Central memory CD4-positive, alpha-beta T cell (primary cell): ENCODE results near the gene IRF8.
A peak's percentile ranks its signal among the peaks of the same experiment; 100 is the strongest.

Experiments
- DNase-seq: peaks from one replicate; pipeline ENCODE4 v3.0.0; 2022

Gene IRF8

DNA sequence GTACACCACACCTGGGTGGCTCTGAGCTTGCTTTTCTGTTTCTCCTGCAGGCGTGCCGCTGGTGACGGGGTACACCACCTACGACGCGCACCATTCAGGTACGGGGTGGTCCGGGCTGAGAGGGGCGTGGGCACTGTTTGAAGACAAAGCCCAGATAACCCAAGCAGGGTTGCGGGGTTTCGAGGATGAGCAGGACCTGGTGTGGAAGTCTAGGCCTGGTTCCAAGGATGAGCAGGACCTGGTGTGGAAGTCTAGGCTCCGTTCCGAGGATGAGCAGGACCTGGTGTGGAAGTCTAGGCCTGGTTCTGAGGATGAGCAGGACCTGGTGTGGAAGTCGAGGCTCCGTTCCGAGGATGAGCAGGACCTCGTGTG is 15.4 kb downstream of the IRF8 start:
- DNase-seq: no peak

DNA sequence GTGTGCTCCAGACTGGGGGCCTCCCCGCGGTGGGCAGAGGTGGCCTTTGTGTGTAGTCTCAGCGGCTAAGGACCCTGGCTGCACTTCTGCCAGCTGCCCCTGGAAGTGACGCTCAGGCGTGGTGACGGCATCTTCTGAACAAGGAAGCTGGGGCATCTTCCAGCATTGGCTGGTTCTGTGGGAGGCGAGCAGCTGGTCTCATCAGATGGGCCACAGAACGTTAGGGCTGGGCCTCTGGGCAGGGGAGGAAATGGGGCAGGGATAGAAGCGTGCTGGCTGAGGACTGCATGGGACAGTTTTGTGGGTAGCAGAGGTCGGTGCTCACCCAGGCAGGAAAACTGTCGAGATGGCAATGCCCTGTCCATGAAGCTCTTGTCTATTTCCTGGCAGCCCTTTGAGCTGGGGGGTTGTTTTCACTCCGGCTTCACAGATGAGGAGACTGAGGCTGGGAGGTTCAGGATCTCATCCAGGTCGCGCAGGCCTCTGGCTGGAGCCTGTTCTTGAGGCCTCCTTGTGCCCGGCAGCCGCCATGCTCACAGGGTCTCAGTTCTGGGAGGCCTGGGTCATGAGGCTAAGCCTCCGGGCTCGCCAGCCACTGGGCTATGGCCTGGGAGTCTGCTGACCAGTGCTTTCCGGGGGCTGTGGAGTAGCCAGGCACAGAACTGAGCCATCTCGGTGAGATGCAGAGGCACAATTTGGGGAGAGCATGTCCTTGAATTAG is 16.3 kb downstream of the IRF8 start:
- no peak for DNase-seq

DNA sequence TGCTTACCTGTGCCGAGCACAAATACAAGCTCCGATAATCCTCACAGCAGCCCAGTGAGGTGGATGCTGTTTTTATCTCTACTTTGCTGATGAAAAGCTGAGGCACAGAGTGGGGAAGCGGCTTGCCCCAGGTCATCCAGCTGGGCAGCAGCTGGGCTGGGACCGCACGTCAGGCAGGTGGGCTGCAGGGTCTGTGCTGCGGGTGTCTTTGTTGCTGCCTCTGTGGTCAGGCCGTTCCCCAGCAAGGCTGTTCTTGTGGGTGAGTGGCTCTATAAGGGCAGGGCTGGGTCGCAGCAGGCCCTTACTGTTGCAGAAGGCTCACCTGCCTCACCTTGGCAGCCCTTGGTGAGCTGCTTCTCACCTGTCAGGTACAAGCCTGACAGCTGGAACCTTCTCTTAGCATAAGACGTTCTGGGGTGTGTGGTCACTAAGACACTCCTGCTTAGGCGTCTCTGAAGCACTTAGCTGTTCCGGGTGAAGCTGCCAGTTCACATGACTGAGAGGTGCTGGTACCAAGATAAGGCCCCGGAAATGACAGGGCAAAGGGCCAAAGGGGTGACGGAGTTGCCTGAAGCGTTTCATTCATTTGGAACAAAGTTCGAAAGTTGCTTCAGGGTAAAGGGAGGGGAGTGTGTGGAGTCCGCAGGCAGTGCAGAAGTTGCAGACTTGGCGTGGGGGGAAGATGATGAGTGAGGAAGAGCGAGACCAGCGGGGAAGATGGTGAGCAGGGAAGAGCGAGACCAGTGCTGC is 17.4 kb downstream of the IRF8 start:
- DNase-seq: no peak

DNA sequence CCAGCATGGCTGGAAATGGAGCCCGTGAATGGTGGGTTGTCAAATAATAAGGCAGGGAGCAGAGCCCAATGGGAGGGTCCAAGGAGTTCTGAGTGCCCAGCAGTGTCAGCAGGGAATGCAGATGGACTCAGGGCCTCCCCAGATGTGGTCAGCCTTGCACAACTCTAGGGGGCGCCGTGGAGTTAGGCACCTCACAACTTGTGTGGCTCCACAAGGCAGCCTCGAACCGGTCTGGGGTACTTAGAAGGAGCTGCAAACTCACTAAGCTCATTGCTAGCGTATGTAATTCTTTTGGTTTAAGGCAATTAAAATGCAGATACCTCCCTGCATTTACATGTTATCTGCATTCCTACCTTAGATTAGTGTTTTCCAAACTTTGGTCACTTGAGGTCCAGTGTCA is 18.1 kb downstream of the IRF8 start:
- DNase-seq: no peak

DNA sequence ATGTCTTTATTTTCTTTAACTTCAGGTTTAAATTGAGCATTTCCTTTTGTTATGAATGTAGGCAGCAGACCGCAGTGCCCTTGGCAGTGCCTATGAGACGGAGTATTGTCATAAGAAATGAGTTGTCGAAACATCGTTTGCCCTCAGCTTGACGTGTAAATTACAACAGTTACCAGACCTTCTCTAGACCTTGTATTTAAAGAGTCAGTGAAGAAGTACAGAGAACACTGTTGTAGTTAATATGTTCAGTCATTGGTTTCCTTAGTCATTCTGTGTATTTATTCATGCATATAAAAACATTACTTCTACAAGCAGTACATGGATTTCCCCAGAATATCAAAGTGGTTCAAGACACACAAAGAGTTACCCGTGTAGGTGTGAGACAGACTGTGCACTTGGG is 19.0 kb downstream of the IRF8 start:
- DNase-seq: no peak

DNA sequence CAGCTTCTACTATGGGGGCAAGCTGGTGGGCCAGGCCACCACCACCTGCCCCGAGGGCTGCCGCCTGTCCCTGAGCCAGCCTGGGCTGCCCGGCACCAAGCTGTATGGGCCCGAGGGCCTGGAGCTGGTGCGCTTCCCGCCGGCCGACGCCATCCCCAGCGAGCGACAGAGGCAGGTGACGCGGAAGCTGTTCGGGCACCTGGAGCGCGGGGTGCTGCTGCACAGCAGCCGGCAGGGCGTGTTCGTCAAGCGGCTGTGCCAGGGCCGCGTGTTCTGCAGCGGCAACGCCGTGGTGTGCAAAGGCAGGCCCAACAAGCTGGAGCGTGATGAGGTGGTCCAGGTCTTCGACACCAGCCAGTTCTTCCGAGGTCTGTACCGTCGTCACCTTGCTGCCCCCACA is 19.5 kb downstream of the IRF8 start:
- no peak for DNase-seq

DNA sequence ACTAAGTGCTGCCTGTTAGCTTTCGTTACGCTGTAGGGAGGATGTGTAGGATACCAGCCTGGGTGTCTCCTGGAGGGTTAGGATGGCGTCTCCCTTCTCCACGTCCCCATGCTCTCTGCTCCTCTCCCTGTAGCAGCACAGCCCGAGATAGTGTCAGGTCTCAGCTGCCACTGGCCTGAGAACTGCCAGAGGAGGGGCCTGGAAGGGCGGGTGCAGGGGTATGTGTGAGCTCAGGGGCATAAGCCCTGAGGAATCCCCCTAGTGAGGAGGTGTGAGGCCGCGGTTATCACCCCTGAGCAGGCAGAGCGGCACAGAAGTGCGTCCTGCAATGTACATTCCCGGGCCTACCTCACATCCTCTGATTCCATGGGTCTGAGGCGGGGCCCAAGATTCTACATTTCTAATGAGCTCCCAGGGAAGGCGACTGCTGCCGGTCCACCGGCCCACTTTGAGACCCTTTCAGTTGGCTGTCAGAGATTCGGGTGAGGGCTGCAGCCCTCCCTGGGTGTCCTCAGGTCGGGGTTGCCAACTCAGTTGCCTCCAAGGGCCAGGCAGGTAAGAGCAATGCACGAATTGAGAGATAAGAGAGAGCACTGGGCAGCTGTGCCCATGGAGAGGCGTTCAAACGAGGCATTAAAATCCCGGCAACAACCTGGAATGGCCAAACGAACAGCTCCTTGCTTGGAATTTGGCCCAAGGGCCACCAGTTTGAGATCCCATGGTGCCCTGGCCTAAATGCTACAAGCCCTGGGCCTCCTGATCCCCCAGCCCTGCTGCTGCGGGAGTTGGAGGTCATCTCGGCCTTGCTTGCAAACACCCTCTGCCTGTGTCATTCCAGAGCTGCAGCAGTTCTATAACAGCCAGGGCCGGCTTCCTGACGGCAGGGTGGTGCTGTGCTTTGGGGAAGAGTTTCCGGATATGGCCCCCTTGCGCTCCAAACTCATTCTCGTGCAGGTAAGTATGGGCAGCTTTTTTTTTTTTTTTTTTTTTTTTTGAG is 20.6 kb downstream of the IRF8 start:
- DNase-seq: no peak

DNA sequence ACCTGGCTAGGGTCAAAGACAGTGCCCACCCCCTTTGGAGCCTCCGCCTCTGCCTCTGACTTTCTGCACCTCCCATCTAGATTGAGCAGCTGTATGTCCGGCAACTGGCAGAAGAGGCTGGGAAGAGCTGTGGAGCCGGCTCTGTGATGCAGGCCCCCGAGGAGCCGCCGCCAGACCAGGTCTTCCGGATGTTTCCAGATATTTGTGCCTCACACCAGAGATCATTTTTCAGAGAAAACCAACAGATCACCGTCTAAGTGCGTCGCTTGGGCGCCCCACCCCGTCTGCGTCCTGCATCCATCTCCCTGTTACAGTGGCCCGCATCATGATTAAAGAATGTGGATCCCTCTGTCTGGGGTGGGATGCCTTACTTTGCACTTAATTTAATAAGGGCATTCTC is 22.1 kb downstream of the IRF8 start:
- DNase-seq: no peak

DNA sequence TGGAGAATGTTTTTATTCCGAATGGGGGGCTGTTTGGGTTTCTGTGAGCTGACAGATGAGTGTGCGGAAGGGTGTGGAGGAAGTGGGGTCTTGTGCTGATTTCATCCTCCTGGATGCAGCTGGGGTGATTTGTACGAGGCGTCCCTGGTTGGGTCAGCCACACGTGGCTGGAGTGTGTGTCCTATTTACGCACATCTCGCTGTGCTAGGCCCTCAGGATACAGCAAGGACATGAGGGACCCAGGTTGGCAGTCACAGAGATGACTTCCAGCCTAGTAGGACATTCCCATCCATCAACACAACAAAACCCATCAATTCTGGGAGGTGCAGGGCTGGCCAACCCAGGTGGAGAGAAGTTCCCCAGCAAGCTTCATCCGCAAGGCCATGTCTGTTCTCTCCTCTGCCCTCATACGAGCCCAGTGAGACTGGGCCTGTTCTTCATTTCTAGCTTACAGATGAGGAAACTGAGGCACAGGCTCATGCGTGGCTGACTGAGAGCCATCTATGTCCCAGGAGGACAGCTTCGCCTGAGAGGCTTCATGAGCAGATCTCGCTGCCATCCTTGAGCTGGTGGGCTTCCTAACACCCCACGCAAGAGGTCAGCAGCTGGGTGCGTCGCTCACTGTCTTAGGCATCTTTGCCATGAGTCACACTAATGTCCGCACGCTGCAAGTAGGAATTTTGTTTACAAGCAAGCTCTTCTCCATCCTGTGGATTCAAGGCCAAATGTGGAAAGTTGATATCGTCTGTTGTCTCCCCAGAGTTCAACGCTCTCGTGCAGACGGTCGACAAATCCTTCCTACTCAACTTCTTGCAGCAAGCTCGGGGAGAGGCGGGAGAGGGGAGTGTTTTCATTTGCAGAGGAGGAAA is 24.4 kb downstream of the IRF8 start:
- no peak for DNase-seq

DNA sequence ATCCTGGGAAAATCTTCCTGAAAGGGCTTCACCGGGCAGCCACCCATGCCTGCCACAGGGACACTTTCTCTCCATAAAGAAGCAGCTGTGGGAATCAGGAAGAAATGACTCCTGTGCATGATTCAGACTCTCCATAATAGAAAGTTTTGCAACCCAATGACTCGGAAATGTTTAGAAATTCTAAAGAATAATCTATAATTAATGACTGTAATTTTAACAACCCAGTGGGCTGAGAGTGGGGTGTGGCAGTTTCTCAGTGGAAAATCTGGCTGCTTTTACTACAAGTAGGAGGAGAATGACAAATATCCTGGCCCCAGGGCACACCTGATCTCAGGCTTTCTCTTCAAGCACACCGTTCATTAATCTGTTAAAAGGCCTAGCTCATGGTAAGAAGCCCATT is 25.7 kb downstream of the IRF8 start:
- DNase-seq: no peak

DNA sequence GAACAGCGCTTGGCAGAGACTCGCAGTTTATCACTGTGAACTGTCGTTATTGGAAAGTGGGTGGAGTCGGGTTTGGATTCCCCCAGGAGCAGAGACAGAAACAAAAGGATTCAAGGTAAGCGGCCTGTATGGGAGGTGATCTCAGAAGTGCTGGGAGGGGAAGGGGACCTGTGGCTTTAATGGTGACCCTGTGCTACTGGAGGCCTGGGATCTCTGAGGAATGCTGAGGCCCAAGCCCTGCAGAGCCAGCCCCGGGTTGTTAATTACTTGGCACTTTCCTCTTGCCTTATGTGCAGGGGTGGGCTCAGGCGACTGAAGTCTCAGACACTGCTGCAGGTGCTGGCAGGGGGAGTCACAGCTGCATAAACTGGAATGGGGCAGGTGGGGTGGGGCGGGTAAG is 27.4 kb downstream of the IRF8 start:
- DNase-seq: no peak

DNA sequence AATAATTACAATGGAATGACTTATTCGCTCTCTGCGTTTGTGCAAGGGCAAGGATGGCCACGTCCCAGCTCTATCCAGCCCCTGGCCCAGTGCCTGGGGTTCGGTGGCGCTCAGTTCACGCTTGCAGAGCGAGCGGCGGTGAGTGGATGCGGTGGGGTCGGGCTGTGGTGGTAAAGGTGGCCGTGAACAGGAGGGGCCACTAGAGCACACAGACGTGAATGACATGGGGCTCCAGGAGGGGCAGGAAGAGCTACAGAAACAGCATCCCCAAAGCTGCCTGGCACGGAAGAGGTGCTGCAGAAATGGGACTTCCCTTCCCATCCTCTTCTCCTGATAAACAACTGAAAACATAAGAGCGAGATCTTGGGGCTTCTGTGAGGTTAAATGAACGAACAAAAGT is 28.4 kb downstream of the IRF8 start:
- no peak for DNase-seq

DNA sequence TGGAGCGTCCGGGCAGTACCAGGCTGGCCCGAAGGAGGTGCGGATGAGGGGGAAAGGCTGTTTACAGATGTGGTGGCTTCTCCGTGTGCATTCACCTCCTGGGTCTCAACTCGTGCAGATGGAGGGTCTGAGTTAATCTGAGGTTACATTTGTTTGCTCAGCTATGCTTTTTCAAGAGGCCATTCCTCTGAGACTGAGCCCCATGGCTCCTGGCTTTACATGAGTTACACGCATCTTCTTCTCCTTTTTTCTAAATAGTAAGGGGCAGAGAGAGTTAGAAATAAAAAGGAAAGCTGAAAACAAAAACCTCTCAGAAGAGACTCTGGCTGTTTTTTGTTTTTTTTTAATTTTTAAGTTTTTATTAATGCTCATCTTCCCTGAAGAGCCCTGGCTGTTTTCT is 29.0 kb downstream of the IRF8 start:
- DNase-seq: no peak

DNA sequence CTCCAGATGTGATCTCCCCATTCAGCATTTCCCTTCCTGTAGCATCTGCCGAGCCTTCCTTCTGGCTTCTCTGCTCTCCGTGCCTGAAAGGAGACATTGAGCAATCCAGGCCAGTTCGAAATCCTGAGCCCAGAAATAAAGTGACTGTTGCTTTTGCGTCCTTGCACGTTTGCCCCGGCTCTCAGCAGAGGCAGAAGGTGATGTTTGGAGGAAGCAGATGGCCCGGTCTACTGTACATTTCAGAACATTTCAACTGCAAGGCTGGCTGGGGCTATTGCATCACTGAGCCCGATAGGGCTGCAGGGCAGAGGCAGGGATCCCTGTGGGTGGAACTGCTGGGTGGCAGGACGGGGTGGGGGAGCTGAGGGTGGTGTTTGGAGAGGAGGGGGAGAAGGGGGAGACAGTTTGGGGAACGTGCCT is 29.4 kb downstream of the IRF8 start:
- no peak for DNase-seq

DNA sequence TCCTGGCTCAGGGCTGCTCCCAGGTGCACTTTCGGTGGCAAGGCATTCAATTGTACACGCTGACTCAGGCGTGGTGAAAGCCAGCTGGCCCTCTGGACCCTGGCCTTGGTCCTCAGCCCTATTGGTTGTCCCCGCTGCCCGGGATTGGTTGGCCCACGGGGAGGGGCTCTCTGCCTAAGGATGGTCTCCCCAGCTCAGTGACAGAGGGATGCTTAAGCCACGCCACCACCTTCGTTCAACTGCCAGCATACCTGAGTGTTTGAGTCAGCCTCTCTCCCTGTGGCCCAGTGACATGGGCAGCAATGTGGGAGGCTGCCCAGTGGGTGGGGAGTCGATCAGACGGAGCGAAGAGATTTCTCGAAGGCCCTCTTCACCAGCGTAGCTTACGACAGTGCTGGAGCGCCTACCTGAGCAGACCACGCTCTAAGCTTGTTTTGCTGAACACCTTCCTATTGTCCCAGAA is 30.3 kb downstream of the IRF8 start:
- DNase-seq: no peak

DNA sequence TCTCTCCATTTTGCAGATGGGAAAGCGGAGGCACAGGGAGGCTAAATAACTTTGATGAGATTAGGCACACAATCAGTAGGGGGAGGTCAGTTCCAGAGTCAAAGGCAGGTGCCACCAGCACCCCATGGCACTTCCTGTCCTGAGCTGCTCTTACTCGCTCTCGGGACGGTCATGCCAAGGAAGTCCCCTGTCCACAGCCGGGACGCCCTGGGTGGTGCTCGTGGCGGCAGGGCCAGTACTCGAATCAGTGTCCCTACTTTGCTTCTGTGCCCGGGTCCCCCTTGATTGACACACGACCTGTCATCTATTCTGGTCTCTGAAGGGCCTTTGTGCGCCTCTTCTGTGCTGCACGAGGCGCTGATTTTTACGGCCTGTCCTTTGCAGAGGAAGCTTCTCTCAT is 31.3 kb downstream of the IRF8 start:
- DNase-seq: no peak

DNA sequence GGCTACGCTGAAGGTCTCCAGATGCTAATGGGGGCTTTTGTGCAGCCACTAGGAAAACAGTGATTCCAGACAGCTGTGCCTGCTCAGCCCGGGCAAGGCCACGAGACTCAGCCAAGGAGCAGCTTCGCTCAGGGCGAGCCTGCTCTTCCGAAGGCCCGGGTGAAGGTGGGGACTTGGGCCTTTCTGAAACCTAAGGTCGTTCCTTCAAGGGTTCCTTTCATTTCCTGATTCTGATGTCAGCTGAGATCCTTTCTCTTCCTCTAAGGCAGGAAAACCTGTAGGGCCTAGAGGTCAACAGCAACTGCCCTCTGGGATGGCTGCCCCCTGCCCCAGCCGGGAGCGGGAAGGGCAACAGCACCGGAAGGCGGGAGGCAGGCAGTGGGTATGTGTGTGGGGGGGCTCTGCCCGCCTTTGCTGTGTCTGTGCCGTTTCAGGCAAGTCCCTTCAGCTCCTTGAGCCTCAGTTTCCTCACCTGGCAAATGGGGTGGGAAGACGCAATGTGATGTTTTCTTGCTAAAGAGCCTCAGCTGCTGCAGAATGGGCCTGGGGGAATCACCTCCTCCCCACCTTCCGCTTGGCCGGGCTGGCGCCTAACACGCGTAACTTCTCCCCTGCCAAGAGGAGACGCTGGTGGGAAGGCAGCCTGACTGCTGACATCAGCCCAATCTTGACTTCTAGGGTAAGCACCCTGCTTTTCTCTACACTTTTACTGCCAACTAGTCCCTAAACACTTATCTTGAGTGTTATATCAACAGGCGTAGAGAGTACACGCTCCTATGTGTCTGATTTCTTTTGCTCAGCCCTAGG is 32.8 kb downstream of the IRF8 start:
- DNase-seq: no peak

DNA sequence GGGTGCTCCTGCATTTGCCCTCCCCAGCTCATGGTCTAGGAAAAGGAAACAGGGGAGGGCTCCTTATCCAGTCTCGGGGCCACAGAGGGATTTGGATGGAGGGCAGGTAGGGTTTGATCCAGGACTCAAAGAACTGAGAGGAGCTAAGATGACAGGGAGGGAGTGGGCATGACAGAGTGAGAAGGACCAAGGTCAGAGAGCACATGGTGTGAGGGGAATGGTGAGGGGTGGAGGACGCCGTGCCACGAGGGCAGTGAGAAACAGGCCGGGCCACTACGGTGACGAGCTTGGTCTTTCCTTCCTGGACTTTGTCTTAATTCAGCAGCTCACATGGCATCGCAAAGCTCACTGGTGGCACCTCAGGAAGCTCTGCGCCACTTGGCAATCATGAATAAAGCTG is 35.2 kb downstream of the IRF8 start:
- DNase-seq: no peak

DNA sequence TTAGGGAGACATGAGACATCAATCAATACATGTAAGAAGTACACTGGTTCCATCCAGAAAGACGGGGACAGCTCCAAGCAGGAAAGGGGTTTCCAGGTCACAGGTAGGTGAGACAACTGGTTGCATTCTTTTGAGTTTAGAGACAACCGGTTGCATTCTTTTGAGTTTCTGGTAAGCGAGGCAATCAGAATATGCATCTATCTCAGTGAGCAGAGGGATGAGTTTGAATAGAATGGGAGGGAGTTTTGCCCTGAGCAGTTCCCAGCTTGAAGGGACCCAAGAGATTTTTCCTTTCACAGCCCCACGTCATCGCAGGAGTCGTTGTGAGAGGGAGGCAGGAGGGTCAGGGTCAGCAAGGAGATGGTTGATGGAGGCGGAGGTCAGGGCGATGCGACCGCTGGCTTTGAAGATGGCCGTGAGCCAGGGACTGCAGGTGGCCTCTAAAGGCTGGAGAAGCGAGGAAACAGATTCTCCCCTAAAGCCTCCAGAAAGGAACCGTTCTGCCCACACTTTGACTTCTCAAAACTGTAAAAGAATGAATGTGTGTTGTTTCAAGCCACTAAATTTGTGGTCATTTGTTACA is 36.5 kb downstream of the IRF8 start:
- no peak for DNase-seq

DNA sequence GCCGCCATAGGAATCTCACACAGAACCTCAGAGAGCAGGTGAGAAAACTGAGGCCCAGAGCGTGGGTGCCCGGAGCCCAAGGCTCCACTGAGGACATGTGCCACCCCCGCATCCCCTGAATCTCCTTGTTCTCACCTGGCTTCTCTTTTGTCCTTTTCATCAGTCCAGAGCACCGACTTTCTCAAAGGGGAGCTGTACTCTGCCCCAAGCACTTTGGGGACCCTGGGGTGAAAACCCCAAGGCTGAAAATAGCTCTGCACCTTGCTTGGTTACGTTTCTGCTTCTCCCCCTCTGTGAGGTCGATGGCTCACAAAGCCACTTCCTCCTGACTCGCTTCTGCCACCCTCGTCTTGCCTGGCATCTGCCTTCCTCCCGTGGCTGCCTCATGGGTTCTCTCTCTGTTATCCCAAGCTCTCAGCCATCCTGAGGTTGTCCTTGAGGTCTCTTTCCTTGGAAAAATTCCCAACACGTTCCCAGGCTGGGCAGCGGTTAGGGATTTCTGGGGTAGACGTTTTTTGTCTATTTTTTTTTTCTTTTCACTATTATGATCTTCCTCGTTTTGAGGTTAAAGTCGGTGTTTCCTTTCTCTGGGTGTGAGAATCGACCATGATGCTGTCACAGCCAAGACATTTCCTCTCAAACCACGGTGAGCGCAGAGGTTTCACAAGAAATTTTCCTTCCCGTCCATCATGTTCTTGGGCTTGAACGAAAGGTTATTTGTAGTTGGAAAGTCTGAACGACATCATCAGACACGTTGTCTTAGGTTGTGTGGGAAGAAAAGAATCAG is 37.2 kb downstream of the IRF8 start:
- peak; percentile 69 for DNase-seq
